Type B pancreatic cell (in vitro differentiated cells): ENCODE results near the gene ZC3H18. TPM values are rescaled to one million over a fixed set of nuclear protein-coding genes. Genes with fewer than 3 reads are reported as not detected.

Experiments used
- DNase-seq: peaks from one replicate; pipeline ENCODE4 v3.0.0; 2021; ENCODE audit warnings: mixed read lengths; ENCODE audit not compliant: unreplicated experiment; ENCODE audit errors: extremely low spot score
- H3K27ac Mint-ChIP-seq: 2 replicates; pipeline ENCODE4 v1.8.0; 2021; ENCODE audit warnings: mild to moderate bottlenecking, mixed read lengths
- H3K27me3 Mint-ChIP-seq: 2 replicates; pipeline ENCODE4 v1.8.0; 2021; ENCODE audit warnings: mixed read lengths
- H3K36me3 Mint-ChIP-seq: 2 replicates; pipeline ENCODE4 v1.8.0; 2021; ENCODE audit warnings: mixed read lengths
- H3K4me1 Mint-ChIP-seq: one replicate; pipeline ENCODE4 v1.8.0; 2021; ENCODE audit warnings: mixed read lengths; ENCODE audit not compliant: unreplicated experiment
- H3K4me3 Mint-ChIP-seq: 2 replicates; pipeline ENCODE4 v1.8.0; 2021; ENCODE audit warnings: mild to moderate bottlenecking, mixed read lengths
- H3K9me3 Mint-ChIP-seq: 2 replicates; pipeline ENCODE4 v1.8.0; 2021; ENCODE audit warnings: mixed read lengths
- CTCF ChIP-seq: fragments of 200-600 bp; sonication (generic); conservative IDR thresholded peaks from 2 replicates; pipeline ENCODE4 v1.5.0; 2021; ENCODE audit warnings: antibody characterized with exemption, mild to moderate bottlenecking
- total RNA-seq: library from RNA; stranded (reverse); gene quantifications from 2 replicates; pipeline ENCODE4 v1.2.1, GENCODE V29; 2021; ENCODE audit warnings: low replicate concordance

ZC3H18 gene
- total RNA-seq, 1 donor from 2014 or later, result 70.2 TPM

- Mint-ChIP-seq H3K9me3 (no peaks in the 10 kb centered on the region), H3K27ac (peak overlapping the region; percentile 18), H3K36me3 (peaks cover 8% of the 10 kb centered on the region), H3K4me1 (peaks cover 20% of the 10 kb centered on the region), H3K4me3 (no peak overlapping the region), H3K27me3 (no peaks in the 10 kb centered on the region)
- DNase-seq, result no peak
- no peak for TF ChIP-seq CTCF
These were observed 46.5 kb downstream of the ZC3H18 start for GRCh38 chr16:88616736-88617135.

- Mint-ChIP-seq H3K27ac (peak overlapping the region; percentile 16), H3K9me3 (no peaks in the 10 kb centered on the region), H3K36me3 (peaks cover 8% of the 10 kb centered on the region), H3K27me3 (no peaks in the 10 kb centered on the region), H3K4me3 (no peak overlapping the region), H3K4me1 (peaks cover 20% of the 10 kb centered on the region)
- no peak for DNase-seq
- TF ChIP-seq CTCF, result no peak
These were observed 47.2 kb downstream of the ZC3H18 start for GRCh38 chr16:88617268-88618031.

GRCh38 chr16:88618182-88618955 lies 48.2 kb downstream of the ZC3H18 start:
- no peak for DNase-seq
- Mint-ChIP-seq H3K27me3 (no peaks in the 10 kb centered on the region), H3K4me3 (no peak overlapping the region), H3K9me3 (no peaks in the 10 kb centered on the region), H3K4me1 (peaks cover 20% of the 10 kb centered on the region), H3K27ac (no peak overlapping the region), H3K36me3 (peaks cover 4% of the 10 kb centered on the region)
- no peak for TF ChIP-seq CTCF

- Mint-ChIP-seq H3K9me3 (no peaks in the 10 kb centered on the region), H3K4me1 (peaks cover 20% of the 10 kb centered on the region), H3K27ac (no peak overlapping the region), H3K36me3 (no peaks in the 10 kb centered on the region), H3K4me3 (no peak overlapping the region), H3K27me3 (no peaks in the 10 kb centered on the region)
- no peak for DNase-seq
- no peak for TF ChIP-seq CTCF
These were observed 48.9 kb downstream of the ZC3H18 start for GRCh38 chr16:88618956-88619667.

GRCh38 chr16:88619859-88620815 lies 49.9 kb downstream of the ZC3H18 start:
- no peaks in the 10 kb centered on the region for H3K9me3 Mint-ChIP-seq
- no peak overlapping the region for H3K27ac Mint-ChIP-seq
- no peak overlapping the region for H3K4me3 Mint-ChIP-seq
- H3K4me1 Mint-ChIP-seq, result peaks cover 20% of the 10 kb centered on the region
- no peak for DNase-seq
- no peak for TF ChIP-seq CTCF
- H3K27me3 Mint-ChIP-seq, result no peaks in the 10 kb centered on the region
- H3K36me3 Mint-ChIP-seq, result no peaks in the 10 kb centered on the region
